Neural progenitor cell (in vitro differentiated cells): ENCODE results near the gene TMEM107. TPM values are rescaled to one million over a fixed set of nuclear protein-coding genes. Genes with fewer than 3 reads are reported as not detected.

ENCODE experiments used
- DNase-seq: peaks from one replicate; pipeline ENCODE4 v3.0.0-alpha.2; 2016; ENCODE audit warnings: low spot score
- H2AFZ ChIP-seq: fragments of 200-600 bp; sonication (generic); replicated peaks from 2 replicates; pipeline ENCODE4 v1.6.1; 2016; ENCODE audit warnings: antibody characterized with exemption
- H3F3A ChIP-seq: fragments of 200-600 bp; sonication (generic); 2 replicates; pipeline ENCODE4 v1.6.1; 2016; ENCODE audit warnings: antibody characterized with exemption, low read depth
- H3K27ac ChIP-seq: fragments of 200-600 bp; sonication (generic); 2 replicates; pipeline ENCODE4 v1.5.1; 2016; ENCODE audit warnings: mild to moderate bottlenecking
- H3K27me3 ChIP-seq: fragments of 200-600 bp; sonication (generic); 2 replicates; pipeline ENCODE4 v1.6.1; 2016; ENCODE audit warnings: mild to moderate bottlenecking, moderate library complexity
- H3K36me3 ChIP-seq: fragments of 200-600 bp; sonication (generic); 2 replicates; pipeline ENCODE4 v1.5.1; 2016
- H3K4me1 ChIP-seq: fragments of 200-600 bp; sonication (generic); 2 replicates; pipeline ENCODE4 v1.6.1; 2016; ENCODE audit warnings: mixed run types
- H3K4me2 ChIP-seq: fragments of 200-600 bp; sonication (generic); 2 replicates; pipeline ENCODE4 v1.6.1; 2016
- H3K4me3 ChIP-seq: fragments of 200-600 bp; sonication (generic); 2 replicates; pipeline ENCODE4 v1.5.1; 2016
- H3K79me2 ChIP-seq: fragments of 200-600 bp; sonication (generic); 2 replicates; pipeline ENCODE4 v1.6.1; 2016; ENCODE audit warnings: low read depth
- H3K9ac ChIP-seq: fragments of 200-600 bp; sonication (generic); 2 replicates; pipeline ENCODE4 v1.6.1; 2016
- H3K9me3 ChIP-seq: fragments of 200-600 bp; sonication (generic); 2 replicates; pipeline ENCODE4 v1.5.1; 2016; ENCODE audit warnings: low read depth
- H4K20me1 ChIP-seq: fragments of 200-600 bp; sonication (generic); 2 replicates; pipeline ENCODE4 v1.6.1; 2016; ENCODE audit warnings: low read depth
- H3K27ac Mint-ChIP-seq: 3 replicates; pipeline ENCODE4 v1.8.0; 2021; ENCODE audit warnings: mixed read lengths
- H3K27me3 Mint-ChIP-seq: 2 replicates; pipeline ENCODE4 v1.8.0; 2022; ENCODE audit warnings: low read depth, mild to moderate bottlenecking, inconsistent platforms, moderate library complexity, mixed read lengths; ENCODE audit not compliant: insufficient read depth
- H3K36me3 Mint-ChIP-seq: 3 replicates; pipeline ENCODE4 v1.8.0; 2021; ENCODE audit warnings: mixed read lengths
- H3K4me1 Mint-ChIP-seq: 3 replicates; pipeline ENCODE4 v1.8.0; 2021; ENCODE audit warnings: mixed read lengths
- H3K4me3 Mint-ChIP-seq: 3 replicates; pipeline ENCODE4 v1.8.0; 2021; ENCODE audit warnings: mild to moderate bottlenecking, moderate library complexity, mixed read lengths
- H3K9me3 Mint-ChIP-seq: 3 replicates; pipeline ENCODE4 v1.8.0; 2020; ENCODE audit warnings: mixed read lengths
- EZH2 ChIP-seq: fragments of 200-600 bp; sonication (generic); IDR thresholded peaks from 2 replicates; pipeline ENCODE4 v1.6.1; 2017; ENCODE audit warnings: antibody characterized with exemption, mild to moderate bottlenecking, moderate library complexity
- EZH2phosphoT487 ChIP-seq: fragments of 200-600 bp; sonication (generic); IDR thresholded peaks from 2 replicates; pipeline ENCODE4 v1.6.1; 2017; ENCODE audit warnings: antibody characterized with exemption
- total RNA-seq: library from RNA; depleted of rRNA; stranded (reverse); fragments of >200 nt; gene quantifications from 2 replicates; pipeline ENCODE4 v1.2.3, GENCODE V29; 2015; ENCODE audit warnings: low replicate concordance
- TF ChIP-seq, protein P1 (sequence below): fragments of 200-600 bp; sonication (generic); IDR thresholded peaks from 2 replicates; pipeline ENCODE4 v1.5.1; 2017; ENCODE audit warnings: antibody characterized with exemption, mild to moderate bottlenecking

Gene TMEM107
- total RNA-seq, 1 donor from 2014 or later = 26.0 TPM

- no peak overlapping the region for H3K27ac ChIP-seq
- peaks cover 14% of the 10 kb centered on the region for H3K4me1 ChIP-seq
- peaks cover 22% of the 10 kb centered on the region for H4K20me1 ChIP-seq
- no peak overlapping the region for H3K9ac ChIP-seq
- TF ChIP-seq EZH2 (no peak), EZH2phosphoT487 (no peak)
- TF ChIP-seq, protein P1, sequence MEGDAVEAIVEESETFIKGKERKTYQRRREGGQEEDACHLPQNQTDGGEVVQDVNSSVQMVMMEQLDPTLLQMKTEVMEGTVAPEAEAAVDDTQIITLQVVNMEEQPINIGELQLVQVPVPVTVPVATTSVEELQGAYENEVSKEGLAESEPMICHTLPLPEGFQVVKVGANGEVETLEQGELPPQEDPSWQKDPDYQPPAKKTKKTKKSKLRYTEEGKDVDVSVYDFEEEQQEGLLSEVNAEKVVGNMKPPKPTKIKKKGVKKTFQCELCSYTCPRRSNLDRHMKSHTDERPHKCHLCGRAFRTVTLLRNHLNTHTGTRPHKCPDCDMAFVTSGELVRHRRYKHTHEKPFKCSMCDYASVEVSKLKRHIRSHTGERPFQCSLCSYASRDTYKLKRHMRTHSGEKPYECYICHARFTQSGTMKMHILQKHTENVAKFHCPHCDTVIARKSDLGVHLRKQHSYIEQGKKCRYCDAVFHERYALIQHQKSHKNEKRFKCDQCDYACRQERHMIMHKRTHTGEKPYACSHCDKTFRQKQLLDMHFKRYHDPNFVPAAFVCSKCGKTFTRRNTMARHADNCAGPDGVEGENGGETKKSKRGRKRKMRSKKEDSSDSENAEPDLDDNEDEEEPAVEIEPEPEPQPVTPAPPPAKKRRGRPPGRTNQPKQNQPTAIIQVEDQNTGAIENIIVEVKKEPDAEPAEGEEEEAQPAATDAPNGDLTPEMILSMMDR = no peak
- H3K79me2 ChIP-seq = no peaks in the 10 kb centered on the region
- peaks cover 7% of the 10 kb centered on the region for H3K9me3 Mint-ChIP-seq
- H3K9me3 ChIP-seq = no peaks in the 10 kb centered on the region
- peak overlapping the region; percentile 91 for H3K4me3 Mint-ChIP-seq
- peak; percentile 82 for DNase-seq
- peak overlapping the region; percentile 0 for H3K27ac Mint-ChIP-seq
- H3F3A ChIP-seq = peaks cover 59% of the 10 kb centered on the region
- peak overlapping the region; percentile 74 for H2AFZ ChIP-seq
- peaks cover 89% of the 10 kb centered on the region for H3K27me3 ChIP-seq
- H3K4me3 ChIP-seq = peak overlapping the region; percentile 75
- H3K27me3 Mint-ChIP-seq = peaks cover 60% of the 10 kb centered on the region
- peak overlapping the region; percentile 90 for H3K4me2 ChIP-seq
- H3K36me3 Mint-ChIP-seq = peaks cover 2% of the 10 kb centered on the region
- H3K4me1 Mint-ChIP-seq = peaks cover 27% of the 10 kb centered on the region
- H3K36me3 ChIP-seq = no peaks in the 10 kb centered on the region
Measured at GRCh38 chr17:8125947-8126490, 50.2 kb downstream of the TMEM107 start.

DNA sequence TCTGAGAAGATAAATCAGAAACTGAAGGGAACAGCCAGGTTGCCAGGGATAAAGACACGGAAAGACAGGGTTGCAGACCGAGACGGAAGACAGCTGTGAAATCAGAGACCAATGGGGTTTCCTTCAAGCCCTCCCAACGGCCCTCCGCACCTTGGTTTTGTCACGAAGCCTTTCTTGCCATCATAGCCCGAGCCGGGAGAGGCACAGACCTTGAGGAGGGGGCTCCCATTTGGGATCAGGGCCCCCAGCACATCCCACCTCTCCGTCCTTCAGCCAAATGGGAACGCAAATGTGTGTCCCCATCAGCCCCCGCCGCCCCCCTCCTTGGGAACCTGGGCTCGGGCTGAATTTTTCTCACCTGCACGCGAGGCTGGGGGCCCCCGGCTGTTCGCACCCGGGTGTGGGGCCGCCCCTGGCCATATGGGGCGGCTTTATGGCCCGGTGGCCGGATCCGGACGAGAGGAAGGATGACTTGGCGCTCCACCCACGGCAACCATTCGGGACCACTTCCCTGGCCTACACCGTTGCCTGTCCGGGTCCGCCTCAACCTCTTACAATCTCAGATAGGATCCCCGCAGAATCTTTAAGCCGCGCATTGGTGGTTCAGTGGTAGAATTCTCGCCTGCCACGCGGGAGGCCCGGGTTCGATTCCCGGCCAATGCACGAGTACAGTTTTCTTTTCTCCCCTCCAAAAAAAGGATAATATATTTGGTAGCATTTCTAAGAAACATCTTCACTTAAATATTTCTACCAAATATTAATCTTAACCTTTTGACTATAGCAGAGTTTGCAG, 50.8 kb downstream of the TMEM107 start:
- Histone ChIP-seq H4K20me1 (peaks cover 24% of the 10 kb centered on the region), H2AFZ (no peak overlapping the region), H3K36me3 (no peaks in the 10 kb centered on the region), H3K9me3 (no peaks in the 10 kb centered on the region), H3F3A (peaks cover 64% of the 10 kb centered on the region), H3K9ac (no peak overlapping the region), H3K79me2 (no peaks in the 10 kb centered on the region), H3K4me3 (peak overlapping the region; percentile 75), H3K4me1 (peaks cover 14% of the 10 kb centered on the region), H3K27ac (no peak overlapping the region), H3K4me2 (peak overlapping the region; percentile 90), H3K27me3 (peaks cover 82% of the 10 kb centered on the region)
- peaks cover 67% of the 10 kb centered on the region for H3K27me3 Mint-ChIP-seq
- peaks cover 32% of the 10 kb centered on the region for H3K4me1 Mint-ChIP-seq
- peak overlapping the region; percentile 97 for H3K27ac Mint-ChIP-seq
- TF ChIP-seq, protein P1 = no peak
- peak; percentile 1 for TF ChIP-seq EZH2phosphoT487
- peak overlapping the region; percentile 91 for H3K4me3 Mint-ChIP-seq
- peak; percentile 84 for DNase-seq
- peaks cover 13% of the 10 kb centered on the region for H3K9me3 Mint-ChIP-seq
- H3K36me3 Mint-ChIP-seq = peaks cover 4% of the 10 kb centered on the region

DNA sequence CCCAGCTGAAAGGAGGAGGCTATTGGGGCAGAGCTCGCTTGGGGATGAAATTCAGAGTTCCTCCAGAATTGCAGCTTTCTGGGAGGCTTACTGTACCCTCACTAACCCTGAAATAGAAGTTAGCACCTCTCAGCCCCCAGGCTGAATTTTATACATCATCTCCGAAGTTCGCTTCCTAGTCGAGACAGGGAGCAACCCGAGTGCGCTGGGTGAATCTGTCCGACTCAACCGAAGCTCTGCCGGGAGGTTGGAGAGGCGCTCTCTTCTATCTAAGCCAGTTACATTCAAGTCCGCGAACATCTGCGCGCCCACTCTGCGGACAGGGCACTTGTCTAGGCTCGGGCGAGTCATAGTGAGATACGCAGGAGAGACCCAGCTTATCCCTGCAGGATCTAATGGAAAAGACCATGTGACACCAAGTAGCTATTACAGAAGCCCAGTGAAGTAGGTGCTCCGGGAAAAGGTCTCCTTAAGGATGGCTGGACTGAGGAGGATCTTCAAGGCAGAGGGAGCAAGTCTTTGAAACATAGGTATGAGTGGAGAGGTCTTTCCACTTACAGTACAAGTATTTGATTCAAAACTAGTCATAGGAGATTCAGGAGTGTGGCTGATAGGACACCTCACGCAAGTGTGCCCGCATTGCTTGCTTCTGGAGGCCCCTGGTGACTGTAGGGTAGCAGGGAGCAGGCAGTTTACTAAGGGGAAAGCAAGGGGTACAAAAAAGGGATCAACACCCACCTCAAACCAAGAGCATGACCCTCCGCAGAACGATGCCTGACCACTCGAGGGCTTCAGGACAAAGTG, 51.6 kb downstream of the TMEM107 start:
- Histone ChIP-seq H3K27me3 (peaks cover 74% of the 10 kb centered on the region), H2AFZ (peak overlapping the region; percentile 71), H3K4me1 (peaks cover 14% of the 10 kb centered on the region), H3K9me3 (no peaks in the 10 kb centered on the region), H4K20me1 (peaks cover 28% of the 10 kb centered on the region), H3K4me3 (peak overlapping the region; percentile 75), H3K36me3 (no peaks in the 10 kb centered on the region), H3F3A (peaks cover 71% of the 10 kb centered on the region), H3K4me2 (peak overlapping the region; percentile 90), H3K79me2 (no peaks in the 10 kb centered on the region), H3K27ac (no peak overlapping the region), H3K9ac (no peak overlapping the region)
- Mint-ChIP-seq H3K27ac (peak overlapping the region; percentile 84), H3K36me3 (peaks cover 4% of the 10 kb centered on the region), H3K27me3 (peaks cover 70% of the 10 kb centered on the region), H3K4me1 (peaks cover 40% of the 10 kb centered on the region), H3K4me3 (peak overlapping the region; percentile 91), H3K9me3 (peaks cover 18% of the 10 kb centered on the region)
- TF ChIP-seq, protein P1 = no peak
- no peak for TF ChIP-seq EZH2phosphoT487
- no peak for TF ChIP-seq EZH2
- DNase-seq = peak; percentile 46
